Stomach (tissue), 9 donors: ENCODE data around the gene ATP9B. TPM values are rescaled to one million over a fixed set of nuclear protein-coding genes. Genes with fewer than 3 reads are reported as not detected.
A peak's percentile ranks its signal among the peaks of the same experiment; 100 is the strongest.

Experiments
- DNase-seq, 2 donors: peaks; one replicate each; pipeline versions ENCODE4 v3.0.0 to v3.0.0-alpha.2; 2013 to 2019
- H3K27ac ChIP-seq, 5 donors: fragments of 200-600 bp in 4 of 5; sonication (generic) in 4 of 5; one replicate each; pipeline ENCODE4 v1.5.1; 2013 to 2019; ENCODE audit warnings: mild to moderate bottlenecking in 1 of 5, moderate library complexity in 1 of 5
- H3K27me3 ChIP-seq, 3 donors: fragments of 200-600 bp; sonication (generic); one replicate each; pipeline ENCODE4 v1.5.1; 2017 to 2019; ENCODE audit warnings: mixed run types in 1 of 3
- H3K36me3 ChIP-seq, 4 donors: fragments of 200-600 bp; sonication (generic); 1 replicate in 3 of 4; 2 replicates in 1 of 4; pipeline ENCODE4 v1.5.1; 2016 to 2019
- H3K4me1 ChIP-seq, 4 donors: fragments of 200-600 bp; sonication (generic); one replicate each; pipeline ENCODE4 v1.5.1; 2016 to 2019
- H3K4me3 ChIP-seq, 4 donors: fragments of 200-600 bp; sonication (generic) in 3 of 4; one replicate each; pipeline ENCODE4 v1.5.1; 2016 to 2019; ENCODE audit warnings: mild to moderate bottlenecking in 1 of 4
- H3K9me3 ChIP-seq, 4 donors: fragments of 200-600 bp; sonication (generic); one replicate each; pipeline ENCODE4 v1.5.1; 2016 to 2019
- CTCF ChIP-seq, 7 experiments: fragments of 450-650 bp in 4 of 7; fragments of 200-600 bp in 3 of 7; sonication (generic) in 3 of 7; IDR thresholded peaks; one replicate each; pipeline ENCODE4 v1.5.1; 2016 to 2019; ENCODE audit warnings: antibody characterized with exemption in 7 of 7, control low read depth in 2 of 7, mild to moderate bottlenecking in 1 of 7
- EP300 ChIP-seq: sonication (generic); formaldehyde crosslinking; IDR thresholded peaks from one replicate; pipeline ENCODE4 v1.6.1; 2017; ENCODE audit warnings: antibody characterized with exemption
- POLR2A ChIP-seq, 4 donors: fragments of 450-650 bp; IDR thresholded peaks; one replicate each; pipeline ENCODE4 v1.6.1; 2016; ENCODE audit warnings: antibody characterized with exemption in 4 of 4, control low read depth in 2 of 4, mild to moderate bottlenecking in 1 of 4, moderate library complexity in 1 of 4
- POLR2AphosphoS5 ChIP-seq, 3 donors: sonication (generic); formaldehyde crosslinking; IDR thresholded peaks; one replicate each; pipeline ENCODE4 v1.6.1; 2016; ENCODE audit warnings: antibody characterized with exemption in 3 of 3
- WGBS, 5 donors: extraction: QIAGEN DNeasy Blood & Tissue Kit in 3 of 5; methylation state at CpG; one replicate each; pipeline versions ENCODE4 v1.1.5 to v1.1.7; 2013 to 2018; 5-methylcytosine and 5-hydroxymethylcytosine counted together
- intact Hi-C: fragments of 100-400 bp; cut with DNase I; formaldehyde crosslinking; loops from one replicate; pipeline ENCODE4 v1.15.1; 2023; ENCODE audit warnings: low total_unique reads
- polyA plus RNA-seq, 3 donors: library from polyadenylated mRNA; stranded (reverse); fragments of 200-250 nt; gene quantifications; one replicate each; pipeline ENCODE4 v1.2.3, GENCODE V29; 2013
- total RNA-seq, 5 donors: library from RNA; depleted of rRNA; stranded (reverse); fragments of >200 nt; gene quantifications; one replicate each; pipeline versions ENCODE4 v1.1.0 to v1.2.3, GENCODE V29; 2014 to 2016
- donor health status: healthy with polysubstance abuse.
- donor health status: Bipolar disorder and iron deficiency.
- donor health status: healthy.

The ATP9B gene
- total and polyA plus RNA-seq, 8 donors, result 10.6 to 128 (median 34.9) TPM

DNA sequence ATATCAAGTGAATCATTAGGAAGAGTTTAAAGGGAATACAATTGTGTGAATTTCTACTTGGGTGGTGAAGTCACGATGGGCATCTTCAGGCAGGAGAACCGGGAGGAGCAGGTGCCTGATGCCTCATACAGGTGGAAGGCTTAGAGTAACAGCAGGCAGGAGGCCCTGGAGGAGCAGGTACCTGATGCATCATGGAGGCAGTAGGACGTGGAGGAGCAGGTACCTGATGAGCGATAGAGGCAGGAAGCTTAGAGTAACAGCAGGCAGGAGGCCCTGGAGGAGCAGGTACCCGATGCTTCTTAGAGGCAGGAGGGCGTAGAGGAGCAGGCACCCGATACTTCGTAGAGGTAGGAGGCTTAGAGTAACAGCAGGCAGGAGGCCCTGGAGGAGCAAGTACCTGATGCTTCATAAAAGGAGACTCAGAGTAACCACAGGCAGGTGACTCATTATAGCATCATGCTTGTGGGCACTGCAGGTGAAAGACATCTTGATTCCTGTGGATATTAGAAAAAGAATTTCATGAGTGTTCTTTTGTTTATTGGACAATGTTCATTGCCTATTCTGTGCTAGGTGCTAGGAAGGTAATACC, 133.9 kb downstream of the ATP9B start:
- Histone ChIP-seq H3K4me1 (no peaks in the 10 kb centered on the region), H3K27ac (no peak overlapping the region), H3K9me3 (no peaks in the 10 kb centered on the region), H3K4me3 (no peak overlapping the region), H3K27me3 (no peaks in the 10 kb centered on the region), H3K36me3 (peaks cover 8 to 22% (median 16%) of the 10 kb centered on the region in 4 donors)
- WGBS, 5 donors, result 90 to 96% (median 92%) methylated on average over 8 of the region's 8 CpGs
- TF ChIP-seq POLR2AphosphoS5 (IDR thresholded peaks at IDR 0.05) (no peak), POLR2A (IDR thresholded peaks at IDR 0.05) (no peak), CTCF (IDR thresholded peaks at IDR 0.05) (no peak), EP300 (no peak)
- intact Hi-C loops, result no loop called here
- DNase-seq, result no peak

DNA sequence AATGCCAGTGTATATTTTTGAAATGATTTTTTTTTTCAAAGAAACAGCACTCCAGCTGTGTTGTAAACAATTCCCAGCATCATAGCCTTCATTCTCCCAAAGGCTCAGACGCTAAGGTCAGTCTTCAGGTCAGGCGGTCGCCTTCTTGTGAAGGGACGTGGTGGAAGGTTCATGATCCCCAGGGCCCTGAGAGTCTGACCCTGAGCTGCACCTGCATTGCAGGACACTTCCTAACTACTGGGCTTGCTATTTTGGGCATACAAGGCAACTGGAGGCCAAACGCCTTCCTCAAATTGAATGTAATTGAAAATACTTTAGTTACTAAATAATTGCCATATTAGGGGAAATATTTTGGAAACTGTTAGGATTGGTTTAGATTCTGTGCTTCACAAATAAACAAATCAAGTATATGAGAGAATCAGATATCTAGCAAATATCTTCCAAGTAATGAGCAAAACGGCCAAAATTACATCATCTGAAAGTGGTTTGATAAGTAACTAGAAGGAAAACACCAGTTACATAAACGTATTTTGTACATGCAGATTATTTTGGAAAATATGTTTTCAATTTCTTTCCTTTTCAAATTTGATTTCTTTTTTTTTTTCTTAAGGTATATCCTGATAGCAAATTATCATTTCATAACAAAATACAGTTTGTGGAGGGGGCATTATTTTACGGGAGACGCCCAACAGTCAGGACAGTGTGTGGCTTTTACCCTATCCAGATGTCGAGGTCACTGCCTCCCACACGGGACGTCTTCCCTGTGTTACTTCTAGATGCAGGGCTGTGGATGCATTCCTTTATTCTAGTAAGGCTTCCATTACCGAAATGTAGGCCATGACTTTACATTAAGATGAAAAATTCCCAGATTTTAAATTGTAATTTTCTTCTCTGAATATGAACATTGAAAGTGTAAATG, 136.0 kb downstream of the ATP9B start:
- no peak overlapping the region for H3K4me3 ChIP-seq
- H3K36me3 ChIP-seq, result peaks cover 8 to 32% (median 28%) of the 10 kb centered on the region in 4 donors
- no peaks in the 10 kb centered on the region for H3K4me1 ChIP-seq
- no peak for DNase-seq
- WGBS, 5 donors, result 90 to 93% (median 90%) methylated on average over 13 of the region's 13 CpGs
- H3K9me3 ChIP-seq, result no peaks in the 10 kb centered on the region
- no peak overlapping the region for H3K27ac ChIP-seq
- TF ChIP-seq POLR2AphosphoS5 (IDR thresholded peaks at IDR 0.05) (no peak), EP300 (no peak), CTCF (IDR thresholded peaks at IDR 0.05) (no peak), POLR2A (IDR thresholded peaks at IDR 0.05) (no peak)
- intact Hi-C loops, result no loop called here
- no peaks in the 10 kb centered on the region for H3K27me3 ChIP-seq

DNA sequence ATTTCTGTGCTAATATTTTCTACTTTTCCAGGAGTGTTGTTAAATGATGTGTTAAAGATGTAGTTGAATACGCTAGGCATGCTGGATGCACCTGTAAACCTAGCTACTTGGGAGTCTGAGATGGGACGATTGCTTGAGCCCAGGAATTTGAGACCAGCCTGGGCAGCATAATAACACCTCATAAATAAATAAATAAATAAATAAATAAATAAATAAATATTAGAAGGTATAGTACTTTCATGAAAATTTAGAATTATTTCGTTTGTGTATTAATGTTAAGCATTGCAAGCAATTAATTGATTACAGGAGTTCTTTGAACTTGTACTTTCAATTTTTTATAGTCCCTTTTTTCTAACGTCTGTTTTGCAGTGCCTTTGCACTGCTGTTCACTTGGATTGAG, 137.2 kb downstream of the ATP9B start:
- no peak for TF ChIP-seq EP300
- no peak for TF ChIP-seq POLR2A (IDR thresholded peaks at IDR 0.05)
- no peak for TF ChIP-seq CTCF (IDR thresholded peaks at IDR 0.05)
- no peak for TF ChIP-seq POLR2AphosphoS5 (IDR thresholded peaks at IDR 0.05)
- Histone ChIP-seq H3K27me3 (no peaks in the 10 kb centered on the region), H3K4me3 (no peak overlapping the region), H3K4me1 (peaks cover 0 to 5% (median 0%) of the 10 kb centered on the region in 4 donors), H3K36me3 (peaks cover 8 to 36% (median 28%) of the 10 kb centered on the region in 4 donors), H3K27ac (no peak overlapping the region), H3K9me3 (no peaks in the 10 kb centered on the region)
- DNase-seq, result no peak
- WGBS, 5 donors, result 92 to 97% (median 94%) methylated on average over 4 of the region's 4 CpGs
- intact Hi-C loops, result no loop called here

GRCh38 chr18:79208906-79209305, 139.7 kb downstream of the ATP9B start:
- Histone ChIP-seq H3K4me1 (peaks cover 0 to 5% (median 0%) of the 10 kb centered on the region in 4 donors), H3K9me3 (no peaks in the 10 kb centered on the region), H3K4me3 (no peak overlapping the region), H3K27ac (no peak overlapping the region), H3K27me3 (no peaks in the 10 kb centered on the region), H3K36me3 (peaks cover 8 to 36% (median 28%) of the 10 kb centered on the region in 4 donors)
- no peak for TF ChIP-seq CTCF (IDR thresholded peaks at IDR 0.05)
- TF ChIP-seq EP300, result no peak
- TF ChIP-seq POLR2AphosphoS5 (IDR thresholded peaks at IDR 0.05), result no peak
- no peak for TF ChIP-seq POLR2A (IDR thresholded peaks at IDR 0.05)
- DNase-seq, result peak in 1 of 2 donors; percentile 34
- 81 to 94% (median 88%) methylated on average over 5 of the region's 5 CpGs for WGBS, 5 donors
- intact Hi-C loops, result no loop called here
